GM23338 (cell line): Measurements from ENCODE around the gene WDR74. TPM values are rescaled to one million over a fixed set of nuclear protein-coding genes. Genes with fewer than 3 reads are reported as not detected.

Source experiments
- ATAC-seq: fragments of 200-7000 bp; cut with Tn5 transposase; 3 replicates; pipeline ENCODE4 v1.9.1; 2020
- DNase-seq: peaks from one replicate; pipeline ENCODE4 v3.0.0-alpha.2; 2015; ENCODE audit warnings: low spot score
- H2AFZ ChIP-seq: fragments of 200-600 bp; sonication (generic); 2 replicates; pipeline ENCODE4 v1.8.0; 2016; ENCODE audit warnings: antibody characterized with exemption, mild to moderate bottlenecking, moderate library complexity
- H3F3A ChIP-seq: fragments of 200-600 bp; sonication (generic); replicated peaks from 2 replicates; pipeline ENCODE4 v1.8.0; 2017; ENCODE audit warnings: antibody characterized with exemption, mixed run types, low read depth
- H3K27ac ChIP-seq: fragments of 200-600 bp; sonication (generic); 2 replicates; pipeline ENCODE4 v1.6.1; 2016; ENCODE audit warnings: low read depth
- H3K27me3 ChIP-seq: fragments of 200-600 bp; sonication (generic); 2 replicates; pipeline ENCODE4 v1.8.0; 2016; ENCODE audit warnings: mild to moderate bottlenecking, mixed run types, moderate library complexity; ENCODE audit not compliant: insufficient read depth
- H3K36me3 ChIP-seq: fragments of 200-600 bp; sonication (generic); 2 replicates; pipeline ENCODE4 v1.8.0; 2016; ENCODE audit warnings: mild to moderate bottlenecking; ENCODE audit not compliant: insufficient read depth
- H3K4me1 ChIP-seq: fragments of 200-600 bp; sonication (generic); 2 replicates; pipeline ENCODE4 v1.8.0; 2016; ENCODE audit warnings: mild to moderate bottlenecking, moderate library complexity; ENCODE audit not compliant: insufficient read depth
- H3K4me2 ChIP-seq: fragments of 200-600 bp; sonication (generic); 2 replicates; pipeline ENCODE4 v1.7.1; 2017; ENCODE audit warnings: mixed run types
- H3K4me3 ChIP-seq: fragments of 200-600 bp; sonication (generic); 2 replicates; pipeline ENCODE4 v1.6.1; 2016; ENCODE audit warnings: mixed run types
- H3K79me2 ChIP-seq: fragments of 200-600 bp; sonication (generic); replicated peaks from 2 replicates; pipeline ENCODE4 v1.8.0; 2017; ENCODE audit warnings: mild to moderate bottlenecking; ENCODE audit not compliant: insufficient read depth
- H3K9me2 ChIP-seq: fragments of 200-600 bp; sonication (generic); 2 replicates; pipeline ENCODE4 v1.8.0; 2017; ENCODE audit not compliant: insufficient read depth
- H4K20me1 ChIP-seq: fragments of 200-600 bp; sonication (generic); replicated peaks from 2 replicates; pipeline ENCODE4 v1.8.0; 2017; ENCODE audit warnings: mild to moderate bottlenecking; ENCODE audit not compliant: insufficient read depth
- H3K27ac Mint-ChIP-seq: 2 replicates; pipeline ENCODE4 v1.8.0; 2020; ENCODE audit warnings: inconsistent platforms, mild to moderate bottlenecking, moderate library complexity, mixed read lengths
- H3K27me3 Mint-ChIP-seq: 3 replicates; pipeline ENCODE4 v1.8.0; 2022; ENCODE audit warnings: low read depth, mild to moderate bottlenecking, moderate library complexity, mixed read lengths, inconsistent platforms; ENCODE audit not compliant: insufficient read depth, poor library complexity
- H3K36me3 Mint-ChIP-seq: 3 replicates; pipeline ENCODE4 v1.8.0; 2021; ENCODE audit warnings: low read depth, mild to moderate bottlenecking, inconsistent platforms, moderate library complexity, mixed read lengths
- H3K4me1 Mint-ChIP-seq: 3 replicates; pipeline ENCODE4 v1.8.0; 2020; ENCODE audit warnings: mild to moderate bottlenecking, inconsistent platforms, mixed read lengths
- H3K4me3 Mint-ChIP-seq: 3 replicates; pipeline ENCODE4 v1.8.0; 2021; ENCODE audit warnings: moderate library complexity, mild to moderate bottlenecking, inconsistent platforms, mixed read lengths
- H3K9me3 Mint-ChIP-seq: 3 replicates; pipeline ENCODE4 v1.8.0; 2020; ENCODE audit warnings: moderate library complexity, mild to moderate bottlenecking, inconsistent platforms, mixed read lengths
- CREB1 ChIP-seq: fragments of 250-450 bp; sonication (Bioruptor Pico); IDR thresholded peaks from 2 replicates; pipeline ENCODE4 v1.5.0; 2020; ENCODE audit warnings: low read depth, mild to moderate bottlenecking, moderate library complexity
- CTCF ChIP-seq, 2 experiments: fragments of 200-600 bp in 1 of 2; sonication (generic) in 1 of 2; conservative IDR thresholded peaks; 2 replicates each; pipeline versions ENCODE4 v1.5.1 to v1.6.1; 2016 to 2017; ENCODE audit warnings: antibody characterized with exemption in 2 of 2, low read depth in 2 of 2, mild to moderate bottlenecking in 2 of 2, moderate library complexity in 1 of 2
- ETS1 ChIP-seq: IDR thresholded peaks from 2 replicates; pipeline ENCODE4 v1.6.1; 2016; ENCODE audit warnings: antibody characterized with exemption
- EZH2 ChIP-seq: fragments of 200-600 bp; sonication (generic); IDR thresholded peaks from one replicate; pipeline ENCODE4 v1.8.0; 2017; ENCODE audit warnings: antibody characterized with exemption, mild to moderate bottlenecking, low read depth; ENCODE audit not compliant: unreplicated experiment
- EZH2phosphoT487 ChIP-seq: fragments of 200-600 bp; sonication (generic); IDR thresholded peaks from one replicate; pipeline ENCODE4 v1.8.1; 2018; ENCODE audit warnings: antibody characterized with exemption; ENCODE audit not compliant: unreplicated experiment
- JUNB ChIP-seq: IDR thresholded peaks from one replicate; pipeline ENCODE4 v1.6.1; 2016; ENCODE audit warnings: antibody characterized with exemption; ENCODE audit not compliant: unreplicated experiment
- NANOG ChIP-seq: IDR thresholded peaks from 2 replicates; pipeline ENCODE4 v1.6.1; 2016; ENCODE audit warnings: antibody characterized with exemption, borderline replicate concordance
- POLR2AphosphoS5 ChIP-seq: IDR thresholded peaks from 2 replicates; pipeline ENCODE4 v1.6.1; 2016; ENCODE audit warnings: antibody characterized with exemption, low read depth
- REST ChIP-seq: IDR thresholded peaks from one replicate; pipeline ENCODE4 v1.6.1; 2018; ENCODE audit warnings: antibody characterized with exemption; ENCODE audit not compliant: unreplicated experiment
- STAT1 ChIP-seq: IDR thresholded peaks from one replicate; pipeline ENCODE4 v1.6.1; 2016; ENCODE audit warnings: antibody characterized with exemption; ENCODE audit not compliant: unreplicated experiment
- ZNF114 ChIP-seq: fragments of 250-450 bp; sonication (Bioruptor Pico); IDR thresholded peaks from 2 replicates; pipeline ENCODE4 v1.5.0; 2020; ENCODE audit warnings: mild to moderate bottlenecking, moderate library complexity
- ZNF331 ChIP-seq: fragments of 250-450 bp; sonication (Bioruptor Pico); IDR thresholded peaks from 2 replicates; pipeline ENCODE4 v1.5.0; 2020; ENCODE audit warnings: low read depth, mild to moderate bottlenecking, moderate library complexity
- ZNF462 ChIP-seq: fragments of 250-450 bp; sonication (Bioruptor Pico); IDR thresholded peaks from 2 replicates; pipeline ENCODE4 v1.5.0; 2020; ENCODE audit warnings: mild to moderate bottlenecking, moderate library complexity
- polyA plus RNA-seq: library from polyadenylated mRNA; unstranded; fragments of >200 nt; fragmentation: Nextera tagmentation; extraction: Ambion mirVana; gene quantifications from 2 replicates; pipeline ENCODE4 v1.2.1, GENCODE V29; 2016
- total RNA-seq: library from RNA; depleted of rRNA; stranded (reverse); fragments of >200 nt; shearing (Covaris generic); gene quantifications from 2 replicates; pipeline ENCODE4 v1.2.3, GENCODE V29; 2014

The WDR74 gene
- total and polyA plus RNA-seq, 2 experiments from 2014 or later = 94.4 to 136 TPM

GRCh38 chr11:62853279-62853965, 14.0 kb upstream of the WDR74 start:
- no peak for TF ChIP-seq ZNF331
- no peak for TF ChIP-seq JUNB
- TF ChIP-seq ETS1 = no peak
- TF ChIP-seq REST = no peak
- no peak for TF ChIP-seq ZNF114 (CRISPR knock-in tag)
- TF ChIP-seq STAT1 = no peak
- no peak for TF ChIP-seq POLR2AphosphoS5
- no peak for TF ChIP-seq EZH2
- no peak for TF ChIP-seq ZNF462 (CRISPR knock-in tag)
- no peak for TF ChIP-seq EZH2phosphoT487
- TF ChIP-seq NANOG = no peak
- no peak for TF ChIP-seq CREB1 (CRISPR knock-in tag)
- no peak for TF ChIP-seq CTCF (conservative IDR thresholded peaks at IDR 0.05; ENCODE audit: low read depth in 2 of 2)
- Histone ChIP-seq H3K36me3 (peaks cover 36% of the 10 kb centered on the region), H3K27ac (peak overlapping the region; percentile 97), H2AFZ (no peak overlapping the region), H3K4me3 (peak overlapping the region; percentile 100), H4K20me1 (peaks cover 29% of the 10 kb centered on the region), H3K79me2 (peaks cover 59% of the 10 kb centered on the region), H3F3A (peaks cover 73% of the 10 kb centered on the region), H3K9me2 (no peaks in the 10 kb centered on the region), H3K4me2 (peak overlapping the region; percentile 100), H3K4me1 (peaks cover 34% of the 10 kb centered on the region), H3K27me3 (no peaks in the 10 kb centered on the region)
- DNase-seq = no peak
- H3K4me3 Mint-ChIP-seq = peak overlapping the region; percentile 98
- peak overlapping the region; percentile 100 for H3K27ac Mint-ChIP-seq
- no peak for ATAC-seq
- H3K9me3 Mint-ChIP-seq = peaks cover 19% of the 10 kb centered on the region
- peaks cover 76% of the 10 kb centered on the region for H3K36me3 Mint-ChIP-seq
- H3K4me1 Mint-ChIP-seq = peaks cover 32% of the 10 kb centered on the region; the same call in 2 of the 3 replicates
- peaks cover 70% of the 10 kb centered on the region for H3K27me3 Mint-ChIP-seq
